SU-DHL-6 (cell line): ENCODE results near the gene ZNF775.

ENCODE experiments used
- H2AFZ ChIP-seq: fragments of 200-600 bp; sonication (generic); 2 replicates; pipeline ENCODE4 v1.6.1; 2014; ENCODE audit warnings: low read depth, mild to moderate bottlenecking, moderate library complexity, mixed read lengths, antibody characterized with exemption, low read length; ENCODE audit not compliant: severe bottlenecking
- H3F3A ChIP-seq: fragments of 200-600 bp; shearing (Covaris generic); 2 replicates; pipeline ENCODE4 v1.6.0; 2016; ENCODE audit warnings: antibody characterized with exemption, mild to moderate bottlenecking; ENCODE audit not compliant: insufficient read depth
- H3K27ac ChIP-seq: fragments of 200-600 bp; sonication (generic); 2 replicates; pipeline ENCODE4 v1.5.1; 2016; ENCODE audit warnings: low read depth, mild to moderate bottlenecking, low read length, moderate library complexity, mixed read lengths
- H3K27me3 ChIP-seq: fragments of 200-600 bp; sonication (generic), shearing (Covaris generic); 2 replicates; pipeline ENCODE4 v1.6.0; 2014; ENCODE audit warnings: mild to moderate bottlenecking, low read length
- H3K36me3 ChIP-seq: fragments of 200-600 bp; sonication (generic); 2 replicates; pipeline ENCODE4 v1.6.1; 2014; ENCODE audit warnings: mild to moderate bottlenecking, low read length, mixed read lengths
- H3K4me2 ChIP-seq: fragments of 300-600, 200-600 bp; shearing (Covaris generic), sonication (generic); 2 replicates; pipeline ENCODE4 v1.6.0; 2014; ENCODE audit warnings: low read length, low read depth, mild to moderate bottlenecking; ENCODE audit not compliant: poor library complexity, severe bottlenecking
- H3K4me3 ChIP-seq: fragments of 200-600 bp; sonication (generic); 2 replicates; pipeline ENCODE4 v1.5.1; 2014; ENCODE audit warnings: antibody characterized with exemption, low read length, mild to moderate bottlenecking, mixed read lengths; ENCODE audit not compliant: insufficient read depth, poor library complexity, severe bottlenecking
- H3K79me2 ChIP-seq: fragments of 200-600 bp; sonication (generic); 2 replicates; pipeline ENCODE4 v1.6.1; 2014; ENCODE audit warnings: mild to moderate bottlenecking, low read length, moderate library complexity; ENCODE audit not compliant: insufficient read depth
- H3K9ac ChIP-seq: fragments of 200-600 bp; sonication (generic); 2 replicates; pipeline ENCODE4 v1.7.0; 2014; ENCODE audit warnings: mild to moderate bottlenecking, low read length
- H3K9me2 ChIP-seq: fragments of 200-600 bp; sonication (generic); replicated peaks from 2 replicates; pipeline ENCODE4 v1.6.1; 2014; ENCODE audit warnings: low read length; ENCODE audit not compliant: insufficient read depth
- H3K9me3 ChIP-seq: fragments of 200-600 bp; sonication (generic); 2 replicates; pipeline ENCODE4 v1.6.1; 2014; ENCODE audit warnings: low read length, mixed read lengths; ENCODE audit not compliant: insufficient read depth
- H4K20me1 ChIP-seq: fragments of 200-600 bp; sonication (generic); 2 replicates; pipeline ENCODE4 v1.6.1; 2014; ENCODE audit warnings: low read depth, mild to moderate bottlenecking, antibody characterized with exemption, low read length, moderate library complexity, mixed read lengths
- CTCF ChIP-seq: fragments of 200-600 bp; sonication (generic); IDR thresholded peaks from one replicate; pipeline ENCODE4 v1.5.1; 2017; ENCODE audit warnings: antibody characterized with exemption, mild to moderate bottlenecking, low read length, moderate library complexity; ENCODE audit not compliant: insufficient read depth, poor library complexity, severe bottlenecking
- EZH2phosphoT487 ChIP-seq: fragments of 200-600 bp; sonication (generic), shearing (Covaris generic); conservative IDR thresholded peaks from 2 replicates; pipeline ENCODE4 v1.6.1; 2018; ENCODE audit warnings: mild to moderate bottlenecking, antibody characterized with exemption, low read length, moderate library complexity, mixed read lengths

The ZNF775 gene

GRCh38 chr7:150443793-150444540, 64.8 kb downstream of the ZNF775 start:
- Histone ChIP-seq H3K27me3 (no peaks in the 10 kb centered on the region), H3K27ac (no peak overlapping the region), H2AFZ (no peak overlapping the region), H3K4me2 (no peak overlapping the region), H4K20me1 (no peaks in the 10 kb centered on the region), H3F3A (no peaks in the 10 kb centered on the region), H3K79me2 (no peaks in the 10 kb centered on the region), H3K36me3 (no peaks in the 10 kb centered on the region), H3K9ac (no peak overlapping the region), H3K9me3 (no peaks in the 10 kb centered on the region), H3K4me3 (no peak overlapping the region), H3K9me2 (no peaks in the 10 kb centered on the region)
- TF ChIP-seq EZH2phosphoT487 (no peak), CTCF (no peak)

- no peaks in the 10 kb centered on the region for H4K20me1 ChIP-seq
- no peaks in the 10 kb centered on the region for H3K27me3 ChIP-seq
- H3F3A ChIP-seq, result no peaks in the 10 kb centered on the region
- H3K79me2 ChIP-seq, result no peaks in the 10 kb centered on the region
- no peak overlapping the region for H3K9ac ChIP-seq
- H2AFZ ChIP-seq, result no peak overlapping the region
- H3K9me3 ChIP-seq, result no peaks in the 10 kb centered on the region
- TF ChIP-seq EZH2phosphoT487 (no peak), CTCF (no peak)
- no peaks in the 10 kb centered on the region for H3K36me3 ChIP-seq
- no peaks in the 10 kb centered on the region for H3K9me2 ChIP-seq
- H3K4me3 ChIP-seq, result no peak overlapping the region
- H3K27ac ChIP-seq, result no peak overlapping the region
- H3K4me2 ChIP-seq, result no peak overlapping the region
Observed at GRCh38 chr7:150444674-150445365, 65.7 kb downstream of the ZNF775 start.

- Histone ChIP-seq H4K20me1 (no peaks in the 10 kb centered on the region), H3K9me3 (no peaks in the 10 kb centered on the region), H3F3A (no peaks in the 10 kb centered on the region), H3K79me2 (no peaks in the 10 kb centered on the region), H3K27me3 (no peaks in the 10 kb centered on the region), H3K27ac (no peak overlapping the region), H3K9me2 (no peaks in the 10 kb centered on the region), H3K9ac (no peak overlapping the region), H3K36me3 (no peaks in the 10 kb centered on the region), H2AFZ (no peak overlapping the region), H3K4me2 (no peak overlapping the region), H3K4me3 (no peak overlapping the region)
- no peak for TF ChIP-seq EZH2phosphoT487
- no peak for TF ChIP-seq CTCF
Observed at GRCh38 chr7:150446288-150446938, 67.3 kb downstream of the ZNF775 start.
